HepG2 (cell line): ENCODE data around the gene MBD3. TPM values are rescaled to one million over a fixed set of nuclear protein-coding genes. Genes with fewer than 3 reads are reported as not detected.

Source experiments
- HDAC2 ChIP-seq: sonication (generic); formaldehyde crosslinking; IDR thresholded peaks from 2 replicates; pipeline ENCODE4 v1.4.0; 2020; ENCODE audit warnings: missing genetic modification reagents
- PHF8 ChIP-seq: sonication (generic); formaldehyde crosslinking; IDR thresholded peaks from 2 replicates; pipeline ENCODE4 v1.5.0; 2020; ENCODE audit warnings: missing genetic modification reagents
- SIN3A ChIP-seq: IDR thresholded peaks from 2 replicates; pipeline ENCODE4 v1.6.1; 2011; ENCODE audit warnings: low read depth, mild to moderate bottlenecking, control low read depth, low read length, borderline replicate concordance
- SMARCE1 ChIP-seq: fragments of 450-650 bp; IDR thresholded peaks from 2 replicates; pipeline ENCODE4 v1.6.1; 2017; ENCODE audit warnings: borderline replicate concordance
- TOE1 ChIP-seq: sonication (generic); formaldehyde crosslinking; IDR thresholded peaks from 2 replicates; pipeline ENCODE4 v1.4.0; 2020; ENCODE audit warnings: mild to moderate bottlenecking, missing genetic modification reagents
- ZNF557 ChIP-seq: sonication (generic); formaldehyde crosslinking; IDR thresholded peaks from 2 replicates; pipeline ENCODE4 v1.4.0; 2020; ENCODE audit warnings: missing genetic modification reagents
- ZNF564 ChIP-seq: sonication (generic); formaldehyde crosslinking; IDR thresholded peaks from 2 replicates; pipeline ENCODE4 v1.8.1; 2023; ENCODE audit warnings: mild to moderate bottlenecking, missing genetic modification reagents
- ZNF841 ChIP-seq: sonication (generic); formaldehyde crosslinking; IDR thresholded peaks from 2 replicates; pipeline ENCODE4 v1.8.1; 2023; ENCODE audit warnings: missing genetic modification reagents, borderline replicate concordance
- polyA plus RNA-seq, 8 experiments: library from polyadenylated mRNA; depleted of rRNA in 3 of 8; stranded (reverse) in 7 of 8; unstranded in 1 of 8; fragments of >200 nt; fragmentation: Illumina TruSeq in 4 of 8; extraction: Trizol in 4 of 8; gene quantifications; 2 replicates each; pipeline versions ENCODE4 v1.2.1 to v1.2.3, GENCODE V29; 2011 to 2016; ENCODE audit warnings: low read depth in 4 of 8, missing spikeins in 1 of 8, mixed read lengths in 1 of 8; ENCODE audit not compliant: insufficient read depth in 1 of 8
- total RNA-seq, 5 experiments: library from RNA; depleted of rRNA; stranded (reverse); fragments of >200 nt; fragmentation: Illumina TruSeq; extraction: Trizol; gene quantifications; 2 replicates each; pipeline ENCODE4 v1.2.3, GENCODE V29; 2016; ENCODE audit warnings: low read depth in 1 of 5
- TF ChIP-seq, protein P1 (sequence below): sonication (generic); formaldehyde crosslinking; IDR thresholded peaks from 2 replicates; pipeline ENCODE4 v1.4.0; 2020; ENCODE audit warnings: missing genetic modification reagents, borderline replicate concordance
- TF ChIP-seq, protein P2 (sequence below): sonication (generic); formaldehyde crosslinking; IDR thresholded peaks from 2 replicates; pipeline ENCODE4 v1.4.0; 2020; ENCODE audit warnings: low read depth, mild to moderate bottlenecking, missing genetic modification reagents
- TF ChIP-seq, protein P3 (sequence below): sonication (generic); formaldehyde crosslinking; IDR thresholded peaks from 2 replicates; pipeline ENCODE4 v1.4.0; 2020; ENCODE audit warnings: mild to moderate bottlenecking, low read depth, missing genetic modification reagents
- TF ChIP-seq, protein P4 (sequence below), 2 experiments: sonication (generic) in 1 of 2; formaldehyde crosslinking in 1 of 2; IDR thresholded peaks; 2 replicates each; pipeline versions ENCODE4 v1.4.0 to v1.6.1; 2016 to 2020; ENCODE audit warnings: borderline replicate concordance in 1 of 2, low read depth in 1 of 2, mild to moderate bottlenecking in 1 of 2, missing genetic modification reagents in 1 of 2
- TF ChIP-seq, protein P5 (sequence below): sonication (generic); formaldehyde crosslinking; IDR thresholded peaks from 2 replicates; pipeline ENCODE4 v1.8.0; 2022; ENCODE audit warnings: mild to moderate bottlenecking, missing genetic modification reagents
- TF ChIP-seq, protein P6 (sequence below): sonication (generic); formaldehyde crosslinking; conservative IDR thresholded peaks from 2 replicates; pipeline ENCODE4 v1.4.0; 2020; ENCODE audit warnings: missing genetic modification reagents

Gene MBD3
- total and polyA plus RNA-seq, 2 of the 13 experiments (the other 11 are each of a cell fraction or from before 2014, with no cell fraction given), result 21.2 to 76.9 TPM

DNA sequence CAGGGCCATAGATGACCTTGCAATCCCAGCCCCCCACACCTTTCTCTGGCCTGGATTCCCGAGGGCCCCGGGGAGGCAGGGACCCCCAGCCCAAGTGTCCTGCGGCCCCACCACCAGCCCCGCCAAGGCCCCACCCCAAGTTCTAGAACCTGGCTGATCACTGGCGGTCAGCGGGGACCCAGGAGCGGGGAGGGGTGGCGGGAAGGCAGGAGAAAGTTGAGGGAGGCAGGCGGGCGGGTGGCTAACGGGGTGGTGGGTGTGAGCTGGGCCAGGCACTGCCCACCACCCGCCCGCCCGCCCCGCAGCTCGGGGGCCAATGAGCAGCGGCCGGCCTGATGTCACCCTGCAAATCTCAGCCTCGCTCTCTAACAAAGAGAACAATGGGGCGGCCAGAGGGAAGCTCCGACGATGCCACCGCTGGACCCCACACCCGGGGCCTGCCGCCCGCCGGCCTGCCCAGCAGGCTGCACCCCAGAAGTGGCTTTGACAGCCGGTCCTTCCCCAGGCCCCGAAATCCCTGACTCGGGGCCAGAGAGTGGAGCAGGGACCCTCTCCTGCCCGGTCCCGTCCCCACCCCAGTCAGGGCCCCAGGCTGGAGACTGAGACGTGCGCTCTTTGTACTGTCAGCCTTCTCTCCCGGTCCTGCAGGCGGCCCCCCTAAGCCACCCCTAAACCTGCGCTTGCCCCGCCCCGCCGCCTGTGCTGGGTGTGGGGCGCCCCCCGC is 26.1 kb downstream of the MBD3 start (continued):
- TF ChIP-seq, protein P1, sequence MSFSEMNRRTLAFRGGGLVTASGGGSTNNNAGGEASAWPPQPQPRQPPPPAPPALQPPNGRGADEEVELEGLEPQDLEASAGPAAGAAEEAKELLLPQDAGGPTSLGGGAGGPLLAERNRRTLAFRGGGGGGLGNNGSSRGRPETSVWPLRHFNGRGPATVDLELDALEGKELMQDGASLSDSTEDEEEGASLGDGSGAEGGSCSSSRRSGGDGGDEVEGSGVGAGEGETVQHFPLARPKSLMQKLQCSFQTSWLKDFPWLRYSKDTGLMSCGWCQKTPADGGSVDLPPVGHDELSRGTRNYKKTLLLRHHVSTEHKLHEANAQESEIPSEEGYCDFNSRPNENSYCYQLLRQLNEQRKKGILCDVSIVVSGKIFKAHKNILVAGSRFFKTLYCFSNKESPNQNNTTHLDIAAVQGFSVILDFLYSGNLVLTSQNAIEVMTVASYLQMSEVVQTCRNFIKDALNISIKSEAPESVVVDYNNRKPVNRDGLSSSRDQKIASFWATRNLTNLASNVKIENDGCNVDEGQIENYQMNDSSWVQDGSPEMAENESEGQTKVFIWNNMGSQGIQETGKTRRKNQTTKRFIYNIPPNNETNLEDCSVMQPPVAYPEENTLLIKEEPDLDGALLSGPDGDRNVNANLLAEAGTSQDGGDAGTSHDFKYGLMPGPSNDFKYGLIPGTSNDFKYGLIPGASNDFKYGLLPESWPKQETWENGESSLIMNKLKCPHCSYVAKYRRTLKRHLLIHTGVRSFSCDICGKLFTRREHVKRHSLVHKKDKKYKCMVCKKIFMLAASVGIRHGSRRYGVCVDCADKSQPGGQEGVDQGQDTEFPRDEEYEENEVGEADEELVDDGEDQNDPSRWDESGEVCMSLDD, result peak; percentile 22; the same call in 1 of the 2 replicates
- TF ChIP-seq ZNF841 (CRISPR knock-in tag), result no peak
- TF ChIP-seq, protein P2, sequence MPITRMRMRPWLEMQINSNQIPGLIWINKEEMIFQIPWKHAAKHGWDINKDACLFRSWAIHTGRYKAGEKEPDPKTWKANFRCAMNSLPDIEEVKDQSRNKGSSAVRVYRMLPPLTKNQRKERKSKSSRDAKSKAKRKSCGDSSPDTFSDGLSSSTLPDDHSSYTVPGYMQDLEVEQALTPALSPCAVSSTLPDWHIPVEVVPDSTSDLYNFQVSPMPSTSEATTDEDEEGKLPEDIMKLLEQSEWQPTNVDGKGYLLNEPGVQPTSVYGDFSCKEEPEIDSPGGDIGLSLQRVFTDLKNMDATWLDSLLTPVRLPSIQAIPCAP (CRISPR knock-in tag), result no peak
- TF ChIP-seq, protein P3, sequence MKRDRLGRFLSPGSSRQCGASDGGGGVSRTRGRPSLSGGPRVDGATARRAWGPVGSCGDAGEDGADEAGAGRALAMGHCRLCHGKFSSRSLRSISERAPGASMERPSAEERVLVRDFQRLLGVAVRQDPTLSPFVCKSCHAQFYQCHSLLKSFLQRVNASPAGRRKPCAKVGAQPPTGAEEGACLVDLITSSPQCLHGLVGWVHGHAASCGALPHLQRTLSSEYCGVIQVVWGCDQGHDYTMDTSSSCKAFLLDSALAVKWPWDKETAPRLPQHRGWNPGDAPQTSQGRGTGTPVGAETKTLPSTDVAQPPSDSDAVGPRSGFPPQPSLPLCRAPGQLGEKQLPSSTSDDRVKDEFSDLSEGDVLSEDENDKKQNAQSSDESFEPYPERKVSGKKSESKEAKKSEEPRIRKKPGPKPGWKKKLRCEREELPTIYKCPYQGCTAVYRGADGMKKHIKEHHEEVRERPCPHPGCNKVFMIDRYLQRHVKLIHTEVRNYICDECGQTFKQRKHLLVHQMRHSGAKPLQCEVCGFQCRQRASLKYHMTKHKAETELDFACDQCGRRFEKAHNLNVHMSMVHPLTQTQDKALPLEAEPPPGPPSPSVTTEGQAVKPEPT, result no peak
- TF ChIP-seq SIN3A, result no peak
- no peak for TF ChIP-seq ZNF557
- TF ChIP-seq TOE1 (CRISPR knock-in tag), result no peak
- TF ChIP-seq HDAC2, result no peak
- no peak for TF ChIP-seq SMARCE1
- peak; percentile 33; the same call in 1 of the 2 replicates for TF ChIP-seq ZNF564 (CRISPR knock-in tag)
- TF ChIP-seq, protein P4, sequence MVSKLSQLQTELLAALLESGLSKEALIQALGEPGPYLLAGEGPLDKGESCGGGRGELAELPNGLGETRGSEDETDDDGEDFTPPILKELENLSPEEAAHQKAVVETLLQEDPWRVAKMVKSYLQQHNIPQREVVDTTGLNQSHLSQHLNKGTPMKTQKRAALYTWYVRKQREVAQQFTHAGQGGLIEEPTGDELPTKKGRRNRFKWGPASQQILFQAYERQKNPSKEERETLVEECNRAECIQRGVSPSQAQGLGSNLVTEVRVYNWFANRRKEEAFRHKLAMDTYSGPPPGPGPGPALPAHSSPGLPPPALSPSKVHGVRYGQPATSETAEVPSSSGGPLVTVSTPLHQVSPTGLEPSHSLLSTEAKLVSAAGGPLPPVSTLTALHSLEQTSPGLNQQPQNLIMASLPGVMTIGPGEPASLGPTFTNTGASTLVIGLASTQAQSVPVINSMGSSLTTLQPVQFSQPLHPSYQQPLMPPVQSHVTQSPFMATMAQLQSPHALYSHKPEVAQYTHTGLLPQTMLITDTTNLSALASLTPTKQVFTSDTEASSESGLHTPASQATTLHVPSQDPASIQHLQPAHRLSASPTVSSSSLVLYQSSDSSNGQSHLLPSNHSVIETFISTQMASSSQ (IDR thresholded peaks at IDR 0.05; ENCODE audit: low read depth), result no peak
- TF ChIP-seq, protein P4 (CRISPR knock-in tag; IDR thresholded peaks at IDR 0.05; ENCODE audit: borderline replicate concordance), result no peak
- TF ChIP-seq PHF8, result 0 out of 2 replicates have a peak, but pooled peaks have one; percentile 30
- TF ChIP-seq, protein P5, sequence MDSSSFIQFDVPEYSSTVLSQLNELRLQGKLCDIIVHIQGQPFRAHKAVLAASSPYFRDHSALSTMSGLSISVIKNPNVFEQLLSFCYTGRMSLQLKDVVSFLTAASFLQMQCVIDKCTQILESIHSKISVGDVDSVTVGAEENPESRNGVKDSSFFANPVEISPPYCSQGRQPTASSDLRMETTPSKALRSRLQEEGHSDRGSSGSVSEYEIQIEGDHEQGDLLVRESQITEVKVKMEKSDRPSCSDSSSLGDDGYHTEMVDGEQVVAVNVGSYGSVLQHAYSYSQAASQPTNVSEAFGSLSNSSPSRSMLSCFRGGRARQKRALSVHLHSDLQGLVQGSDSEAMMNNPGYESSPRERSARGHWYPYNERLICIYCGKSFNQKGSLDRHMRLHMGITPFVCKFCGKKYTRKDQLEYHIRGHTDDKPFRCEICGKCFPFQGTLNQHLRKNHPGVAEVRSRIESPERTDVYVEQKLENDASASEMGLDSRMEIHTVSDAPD (CRISPR knock-in tag), result no peak
- TF ChIP-seq, protein P6, sequence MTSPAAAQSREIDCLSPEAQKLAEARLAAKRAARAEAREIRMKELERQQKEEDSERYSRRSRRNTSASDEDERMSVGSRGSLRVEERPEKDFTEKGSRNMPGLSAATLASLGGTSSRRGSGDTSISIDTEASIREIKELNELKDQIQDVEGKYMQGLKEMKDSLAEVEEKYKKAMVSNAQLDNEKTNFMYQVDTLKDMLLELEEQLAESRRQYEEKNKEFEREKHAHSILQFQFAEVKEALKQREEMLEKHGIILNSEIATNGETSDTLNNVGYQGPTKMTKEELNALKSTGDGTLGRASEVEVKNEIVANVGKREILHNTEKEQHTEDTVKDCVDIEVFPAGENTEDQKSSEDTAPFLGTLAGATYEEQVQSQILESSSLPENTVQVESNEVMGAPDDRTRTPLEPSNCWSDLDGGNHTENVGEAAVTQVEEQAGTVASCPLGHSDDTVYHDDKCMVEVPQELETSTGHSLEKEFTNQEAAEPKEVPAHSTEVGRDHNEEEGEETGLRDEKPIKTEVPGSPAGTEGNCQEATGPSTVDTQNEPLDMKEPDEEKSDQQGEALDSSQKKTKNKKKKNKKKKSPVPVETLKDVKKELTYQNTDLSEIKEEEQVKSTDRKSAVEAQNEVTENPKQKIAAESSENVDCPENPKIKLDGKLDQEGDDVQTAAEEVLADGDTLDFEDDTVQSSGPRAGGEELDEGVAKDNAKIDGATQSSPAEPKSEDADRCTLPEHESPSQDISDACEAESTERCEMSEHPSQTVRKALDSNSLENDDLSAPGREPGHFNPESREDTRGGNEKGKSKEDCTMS (CRISPR knock-in tag), result no peak
